ENCODE measurements around the gene EPB41L4B.

EPB41L4B gene

GRCh38 chr9:109320331-109320741 lies 523 bp downstream of the EPB41L4B start:
- DNase-seq (ENCODE audit: low read depth), result no peak

GRCh38 chr9:109319626-109320241 lies 1.1 kb downstream of the EPB41L4B start:
- no peak for DNase-seq (ENCODE audit: low read depth)

GRCh38 chr9:109319017-109319625 lies 1.7 kb downstream of the EPB41L4B start:
- no peak for DNase-seq (ENCODE audit: low read depth)

GRCh38 chr9:109317979-109318741 lies 2.7 kb downstream of the EPB41L4B start:
- DNase-seq (ENCODE audit: low read depth), result no peak

- no peak for DNase-seq (ENCODE audit: low read depth)
Observed at GRCh38 chr9:109317311-109317978, 3.4 kb downstream of the EPB41L4B start.

GRCh38 chr9:109316207-109316640 lies 4.6 kb downstream of the EPB41L4B start:
- DNase-seq (ENCODE audit: low read depth), result peak; percentile 31

GRCh38 chr9:109315480-109316206 lies 5.2 kb downstream of the EPB41L4B start:
- DNase-seq (ENCODE audit: low read depth), result no peak

- DNase-seq (ENCODE audit: low read depth), result no peak
Observed at GRCh38 chr9:109314011-109314531, 6.8 kb downstream of the EPB41L4B start.

GRCh38 chr9:109313351-109313750 lies 7.5 kb downstream of the EPB41L4B start:
- no peak for DNase-seq (ENCODE audit: low read depth)

- no peak for DNase-seq (ENCODE audit: low read depth)
Observed at GRCh38 chr9:109312783-109313182, 8.1 kb downstream of the EPB41L4B start.

GRCh38 chr9:109311731-109312130 lies 9.1 kb downstream of the EPB41L4B start:
- DNase-seq (ENCODE audit: low read depth), result no peak

GRCh38 chr9:109311286-109311685 lies 9.6 kb downstream of the EPB41L4B start:
- DNase-seq (ENCODE audit: low read depth), result peak; percentile 28

GRCh38 chr9:109310486-109310901 lies 10.4 kb downstream of the EPB41L4B start:
- peak; percentile 66 for DNase-seq (ENCODE audit: low read depth)

GRCh38 chr9:109309282-109309681 lies 11.6 kb downstream of the EPB41L4B start:
- DNase-seq (ENCODE audit: low read depth), result no peak

- no peak for DNase-seq (ENCODE audit: low read depth)
Observed at GRCh38 chr9:109307380-109308240, 13.2 kb downstream of the EPB41L4B start.

GRCh38 chr9:109305801-109306200 lies 15.1 kb downstream of the EPB41L4B start:
- no peak for DNase-seq (ENCODE audit: low read depth)

GRCh38 chr9:109304347-109304746 lies 16.5 kb downstream of the EPB41L4B start:
- DNase-seq (ENCODE audit: low read depth), result no peak

GRCh38 chr9:109303900-109304299 lies 17.0 kb downstream of the EPB41L4B start:
- DNase-seq (ENCODE audit: low read depth), result no peak

- no peak for DNase-seq (ENCODE audit: low read depth)
Observed at GRCh38 chr9:109302606-109303005, 18.3 kb downstream of the EPB41L4B start.

GRCh38 chr9:109301012-109301411 lies 19.8 kb downstream of the EPB41L4B start:
- no peak for DNase-seq (ENCODE audit: low read depth)

- DNase-seq (ENCODE audit: low read depth), result no peak
Observed at GRCh38 chr9:109299891-109300290, 21.0 kb downstream of the EPB41L4B start.

Data from iris pigment epithelial cell (primary cell).